ENCODE data around the gene GCN1.
"Not testable (repeated sequence)": the region's sequence is repeated elsewhere in the genome, so short reads cannot be mapped to it uniquely, and the experiment has no call there.

GCN1 gene
- 393 to 443 reads per million in 2 experiments for total RNA-seq

GRCh38 chr12:120194534-120195395 is at the start of gene GCN1:
GCN1 (minus strand) TSS chr12:120194715; CDS start chr12:120194697, 18 bp downstream.
- DNase-seq (ENCODE audit: low read depth), result peak; percentile 81

GRCh38 chr12:120242971-120243699 is 48.6 kb upstream of the GCN1 start:
- DNase-seq (ENCODE audit: low read depth), result no peak

GRCh38 chr12:120242275-120242799 is 47.8 kb upstream of the GCN1 start:
- DNase-seq (ENCODE audit: low read depth), result no peak

GRCh38 chr12:120241561-120242274 is 47.2 kb upstream of the GCN1 start:
- DNase-seq (ENCODE audit: low read depth), result no peak

- no peak for DNase-seq (ENCODE audit: low read depth)
Measured at GRCh38 chr12:120240495-120240833, 45.9 kb upstream of the GCN1 start.

GRCh38 chr12:120239776-120240494 is 45.4 kb upstream of the GCN1 start:
- DNase-seq (ENCODE audit: low read depth), result no peak

- no peak for DNase-seq (ENCODE audit: low read depth)
Measured at GRCh38 chr12:120238839-120239445, 44.4 kb upstream of the GCN1 start.

GRCh38 chr12:120238217-120238616 is 43.7 kb upstream of the GCN1 start:
- DNase-seq (ENCODE audit: low read depth), result no peak

GRCh38 chr12:120237360-120238171 is 43.1 kb upstream of the GCN1 start:
- DNase-seq (ENCODE audit: low read depth), result no peak

GRCh38 chr12:120236809-120237208 is 42.3 kb upstream of the GCN1 start:
- not testable (repeated sequence) for DNase-seq (ENCODE audit: low read depth)

GRCh38 chr12:120235369-120236323 is 41.1 kb upstream of the GCN1 start:
- no peak for DNase-seq (ENCODE audit: low read depth)

GRCh38 chr12:120234643-120235368 is 40.3 kb upstream of the GCN1 start:
- DNase-seq (ENCODE audit: low read depth), result no peak

- peak; percentile 60 for DNase-seq (ENCODE audit: low read depth)
Measured at GRCh38 chr12:120231316-120232011, 36.9 kb upstream of the GCN1 start.

GRCh38 chr12:120230974-120231315 is 36.4 kb upstream of the GCN1 start:
- DNase-seq (ENCODE audit: low read depth), result no peak

- DNase-seq (ENCODE audit: low read depth), result no peak
Measured at GRCh38 chr12:120230326-120230973, 35.9 kb upstream of the GCN1 start.

- no peak for DNase-seq (ENCODE audit: low read depth)
Measured at GRCh38 chr12:120229487-120230325, 35.2 kb upstream of the GCN1 start.
